Body of pancreas (tissue), 4 donors: ENCODE measurements around the gene HSFX3.

Experiments used
- POLR2A ChIP-seq, 3 donors: fragments of 450-650 bp; IDR thresholded peaks; one replicate each; pipeline ENCODE4 v1.6.1; 2016; ENCODE audit warnings: antibody characterized with exemption in 3 of 3, mild to moderate bottlenecking in 2 of 3
- TF ChIP-seq, protein P1 (sequence below), 7 experiments: fragments of 450-650 bp in 4 of 7; fragments of 200-600 bp in 3 of 7; sonication (generic) in 3 of 7; IDR thresholded peaks; one replicate each; pipeline ENCODE4 v1.5.1; 2016 to 2019; ENCODE audit warnings: antibody characterized with exemption in 7 of 7

DNA sequence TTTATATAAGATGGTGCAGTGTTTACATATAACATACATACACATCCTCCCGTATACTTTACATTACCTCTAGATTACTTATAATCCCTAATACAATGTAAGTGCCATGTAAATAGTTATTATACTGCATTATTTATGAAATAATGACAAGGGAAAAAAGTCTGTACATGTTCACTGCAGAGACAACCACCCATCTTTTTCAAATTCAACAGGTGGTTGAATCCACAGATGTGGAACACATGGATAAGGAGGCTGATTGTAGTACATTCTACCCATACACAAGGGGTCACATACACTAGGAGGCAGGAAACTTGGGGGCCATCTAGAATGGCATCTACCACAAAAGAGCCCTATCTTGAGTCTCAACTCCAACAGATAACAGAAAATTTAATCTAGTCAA, 41.3 kb downstream of the HSFX3 start:
- TF ChIP-seq, protein P1, sequence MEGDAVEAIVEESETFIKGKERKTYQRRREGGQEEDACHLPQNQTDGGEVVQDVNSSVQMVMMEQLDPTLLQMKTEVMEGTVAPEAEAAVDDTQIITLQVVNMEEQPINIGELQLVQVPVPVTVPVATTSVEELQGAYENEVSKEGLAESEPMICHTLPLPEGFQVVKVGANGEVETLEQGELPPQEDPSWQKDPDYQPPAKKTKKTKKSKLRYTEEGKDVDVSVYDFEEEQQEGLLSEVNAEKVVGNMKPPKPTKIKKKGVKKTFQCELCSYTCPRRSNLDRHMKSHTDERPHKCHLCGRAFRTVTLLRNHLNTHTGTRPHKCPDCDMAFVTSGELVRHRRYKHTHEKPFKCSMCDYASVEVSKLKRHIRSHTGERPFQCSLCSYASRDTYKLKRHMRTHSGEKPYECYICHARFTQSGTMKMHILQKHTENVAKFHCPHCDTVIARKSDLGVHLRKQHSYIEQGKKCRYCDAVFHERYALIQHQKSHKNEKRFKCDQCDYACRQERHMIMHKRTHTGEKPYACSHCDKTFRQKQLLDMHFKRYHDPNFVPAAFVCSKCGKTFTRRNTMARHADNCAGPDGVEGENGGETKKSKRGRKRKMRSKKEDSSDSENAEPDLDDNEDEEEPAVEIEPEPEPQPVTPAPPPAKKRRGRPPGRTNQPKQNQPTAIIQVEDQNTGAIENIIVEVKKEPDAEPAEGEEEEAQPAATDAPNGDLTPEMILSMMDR (IDR thresholded peaks at IDR 0.05) = no peak
- no peak for TF ChIP-seq POLR2A (IDR thresholded peaks at IDR 0.05)
